DOHH2 (cell line): ENCODE results near the gene SLC10A4.

Experiments
- H3F3A ChIP-seq: fragments of 200-600 bp; sonication (generic), shearing (Covaris generic); 2 replicates; pipeline ENCODE4 v1.6.0; 2016; ENCODE audit warnings: antibody characterized with exemption, mild to moderate bottlenecking; ENCODE audit not compliant: control insufficient read depth, insufficient read depth
- H3K27ac ChIP-seq: fragments of 200-600 bp; sonication (generic); 2 replicates; pipeline ENCODE4 v1.5.1; 2014; ENCODE audit warnings: low read depth, mild to moderate bottlenecking, low read length, moderate library complexity
- H3K27me3 ChIP-seq: fragments of 200-600 bp; sonication (generic); 2 replicates; pipeline ENCODE4 v1.6.1; 2014; ENCODE audit warnings: mild to moderate bottlenecking, low read length, mixed read lengths; ENCODE audit not compliant: control insufficient read depth
- H3K36me3 ChIP-seq: fragments of 200-600 bp; sonication (generic); 2 replicates; pipeline ENCODE4 v1.6.1; 2014; ENCODE audit warnings: mild to moderate bottlenecking, low read length, moderate library complexity, mixed read lengths; ENCODE audit not compliant: control insufficient read depth
- H3K4me1 ChIP-seq: fragments of 200-600 bp; sonication (generic); 2 replicates; pipeline ENCODE4 v1.6.1; 2014; ENCODE audit warnings: mild to moderate bottlenecking, low read length, mixed read lengths; ENCODE audit not compliant: control insufficient read depth
- H3K4me2 ChIP-seq: fragments of 200-600 bp; sonication (generic); 2 replicates; pipeline ENCODE4 v1.6.0; 2014; ENCODE audit warnings: mild to moderate bottlenecking, low read length, moderate library complexity
- H3K4me3 ChIP-seq: fragments of 200-600 bp; sonication (generic); 2 replicates; pipeline ENCODE4 v1.5.1; 2014; ENCODE audit warnings: mild to moderate bottlenecking, low read length, mixed read lengths
- H3K79me2 ChIP-seq: fragments of 200-600 bp; sonication (generic); 2 replicates; pipeline ENCODE4 v1.6.1; 2014; ENCODE audit warnings: mild to moderate bottlenecking, low read length, mixed read lengths; ENCODE audit not compliant: control insufficient read depth
- H3K9me2 ChIP-seq: fragments of 200-600 bp; sonication (generic); replicated peaks from 2 replicates; pipeline ENCODE4 v1.6.1; 2014; ENCODE audit warnings: mild to moderate bottlenecking, low read length, mixed read lengths; ENCODE audit not compliant: control insufficient read depth
- H3K9me3 ChIP-seq: fragments of 200-600 bp; sonication (generic); 2 replicates; pipeline ENCODE4 v1.6.1; 2014; ENCODE audit warnings: antibody characterized with exemption, low read length, mixed read lengths; ENCODE audit not compliant: control insufficient read depth, insufficient read depth
- H4K20me1 ChIP-seq: fragments of 200-600 bp; sonication (generic); 2 replicates; pipeline ENCODE4 v1.6.0; 2014; ENCODE audit warnings: low read depth, mild to moderate bottlenecking, antibody characterized with exemption, low read length, moderate library complexity; ENCODE audit not compliant: control insufficient read depth, insufficient read depth
- EZH2phosphoT487 ChIP-seq: fragments of 200-600 bp; sonication (generic); IDR thresholded peaks from 2 replicates; pipeline ENCODE4 v1.6.1; 2017; ENCODE audit warnings: borderline replicate concordance, mild to moderate bottlenecking, antibody characterized with exemption, low read length, moderate library complexity, mixed read lengths
- TF ChIP-seq, protein P1 (sequence below): fragments of 200-600 bp; sonication (generic); IDR thresholded peaks from one replicate; pipeline ENCODE4 v1.5.1; 2014; ENCODE audit warnings: antibody characterized with exemption, mild to moderate bottlenecking, low read depth, low read length; ENCODE audit not compliant: poor library complexity, severe bottlenecking

SLC10A4 gene

DNA sequence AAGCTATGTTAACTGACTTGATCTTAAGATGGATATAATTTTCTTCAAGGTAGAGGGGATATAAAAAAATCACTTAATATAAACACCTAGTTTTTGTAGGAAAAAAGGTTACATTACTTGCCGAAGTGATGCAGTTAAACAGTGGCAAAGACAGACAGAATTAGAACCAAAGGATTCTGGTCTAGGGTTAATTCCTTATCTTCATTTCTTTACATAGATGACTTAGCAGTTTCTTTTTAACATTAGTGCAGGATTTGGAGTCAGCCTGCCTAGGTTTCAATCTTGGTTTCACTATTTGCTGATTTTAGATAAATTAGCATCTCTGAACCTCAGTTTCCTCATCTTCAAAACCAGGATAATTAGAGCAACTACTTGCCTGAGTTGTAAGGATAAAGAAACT is 21.2 kb downstream of the SLC10A4 start:
- Histone ChIP-seq H3K4me1 (no peaks in the 10 kb centered on the region), H3K9me2 (no peaks in the 10 kb centered on the region), H3K27ac (no peak overlapping the region), H3K79me2 (no peaks in the 10 kb centered on the region), H3F3A (no peaks in the 10 kb centered on the region), H3K27me3 (no peaks in the 10 kb centered on the region), H3K4me2 (no peak overlapping the region), H4K20me1 (no peaks in the 10 kb centered on the region), H3K36me3 (peaks cover 38% of the 10 kb centered on the region), H3K4me3 (no peak overlapping the region), H3K9me3 (no peaks in the 10 kb centered on the region)
- TF ChIP-seq, protein P1, sequence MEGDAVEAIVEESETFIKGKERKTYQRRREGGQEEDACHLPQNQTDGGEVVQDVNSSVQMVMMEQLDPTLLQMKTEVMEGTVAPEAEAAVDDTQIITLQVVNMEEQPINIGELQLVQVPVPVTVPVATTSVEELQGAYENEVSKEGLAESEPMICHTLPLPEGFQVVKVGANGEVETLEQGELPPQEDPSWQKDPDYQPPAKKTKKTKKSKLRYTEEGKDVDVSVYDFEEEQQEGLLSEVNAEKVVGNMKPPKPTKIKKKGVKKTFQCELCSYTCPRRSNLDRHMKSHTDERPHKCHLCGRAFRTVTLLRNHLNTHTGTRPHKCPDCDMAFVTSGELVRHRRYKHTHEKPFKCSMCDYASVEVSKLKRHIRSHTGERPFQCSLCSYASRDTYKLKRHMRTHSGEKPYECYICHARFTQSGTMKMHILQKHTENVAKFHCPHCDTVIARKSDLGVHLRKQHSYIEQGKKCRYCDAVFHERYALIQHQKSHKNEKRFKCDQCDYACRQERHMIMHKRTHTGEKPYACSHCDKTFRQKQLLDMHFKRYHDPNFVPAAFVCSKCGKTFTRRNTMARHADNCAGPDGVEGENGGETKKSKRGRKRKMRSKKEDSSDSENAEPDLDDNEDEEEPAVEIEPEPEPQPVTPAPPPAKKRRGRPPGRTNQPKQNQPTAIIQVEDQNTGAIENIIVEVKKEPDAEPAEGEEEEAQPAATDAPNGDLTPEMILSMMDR: no peak

DNA sequence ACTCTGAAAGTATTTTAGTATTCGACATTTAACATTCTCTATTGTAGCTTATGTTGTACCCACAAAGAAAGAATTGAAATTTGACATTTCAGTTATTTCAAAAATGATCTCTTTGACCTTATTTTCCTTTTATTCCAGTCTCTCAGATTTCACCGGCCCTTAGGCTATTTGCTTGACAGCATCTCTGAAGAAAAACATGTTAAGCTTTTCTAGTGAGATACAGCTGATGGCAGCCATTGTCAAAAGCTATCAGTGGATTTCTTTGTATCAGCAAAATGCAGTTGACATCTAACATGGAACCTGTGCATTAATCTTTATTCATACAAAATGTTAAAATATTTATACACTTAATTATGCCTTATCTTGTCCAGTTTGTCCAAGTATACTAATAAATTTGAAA is 23.6 kb downstream of the SLC10A4 start:
- Histone ChIP-seq H3F3A (no peaks in the 10 kb centered on the region), H3K36me3 (peaks cover 48% of the 10 kb centered on the region), H3K27ac (no peak overlapping the region), H4K20me1 (no peaks in the 10 kb centered on the region), H3K4me2 (no peak overlapping the region), H3K27me3 (no peaks in the 10 kb centered on the region), H3K9me2 (no peaks in the 10 kb centered on the region), H3K79me2 (no peaks in the 10 kb centered on the region), H3K9me3 (no peaks in the 10 kb centered on the region), H3K4me1 (no peaks in the 10 kb centered on the region), H3K4me3 (no peak overlapping the region)
- no peak for TF ChIP-seq EZH2phosphoT487
- TF ChIP-seq, protein P1: no peak

DNA sequence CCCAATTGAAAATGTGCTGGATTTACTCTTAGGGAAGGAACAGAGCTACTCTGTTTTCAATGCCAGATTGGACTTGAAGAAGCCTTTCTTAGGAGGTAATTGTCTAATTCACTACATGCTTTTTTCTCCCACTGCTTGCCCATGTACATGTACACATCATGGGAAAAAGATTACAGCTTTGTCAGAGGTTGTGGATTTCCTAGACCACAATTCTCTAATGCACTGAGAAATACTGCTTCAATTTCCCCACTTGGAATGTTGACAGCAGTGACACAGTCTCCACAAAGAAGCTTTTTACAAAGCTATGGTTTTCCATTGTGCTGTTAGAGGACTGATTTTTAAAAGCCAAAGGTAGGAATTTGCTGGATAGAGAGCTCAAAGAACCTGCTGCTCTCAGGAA is 26.4 kb downstream of the SLC10A4 start:
- Histone ChIP-seq H4K20me1 (no peaks in the 10 kb centered on the region), H3K4me3 (no peak overlapping the region), H3K9me2 (no peaks in the 10 kb centered on the region), H3K79me2 (no peaks in the 10 kb centered on the region), H3K36me3 (peaks cover 70% of the 10 kb centered on the region), H3F3A (no peaks in the 10 kb centered on the region), H3K4me2 (no peak overlapping the region), H3K27ac (no peak overlapping the region), H3K4me1 (no peaks in the 10 kb centered on the region), H3K27me3 (no peaks in the 10 kb centered on the region), H3K9me3 (no peaks in the 10 kb centered on the region)
- TF ChIP-seq, protein P1: no peak
- no peak for TF ChIP-seq EZH2phosphoT487

DNA sequence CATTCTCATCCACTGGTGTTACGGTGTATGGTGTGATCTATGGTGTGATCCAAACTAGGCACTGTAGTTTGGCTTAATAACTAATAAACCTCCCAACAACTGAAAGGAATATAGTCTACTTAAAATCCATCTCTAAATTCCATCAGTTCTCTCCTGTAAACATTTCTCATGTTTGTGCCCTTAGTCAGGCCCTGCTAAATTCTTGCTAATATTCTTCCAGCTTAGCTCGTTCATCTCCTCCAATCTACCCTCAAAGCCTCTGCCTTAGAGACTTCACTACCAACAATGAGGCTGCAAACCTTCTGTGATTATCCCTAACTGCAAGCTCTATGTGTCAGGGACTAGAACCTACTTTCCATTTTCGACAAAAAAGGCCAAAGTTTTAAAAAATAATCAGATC is 35.0 kb downstream of the SLC10A4 start:
- no peaks in the 10 kb centered on the region for H3F3A ChIP-seq
- TF ChIP-seq EZH2phosphoT487: no peak
- TF ChIP-seq, protein P1: no peak

More for the DNA sequence above, 35.0 kb downstream of the SLC10A4 start:
- Histone ChIP-seq H3K36me3 (peaks cover 65% of the 10 kb centered on the region), H3K27ac (no peak overlapping the region), H3K9me2 (no peaks in the 10 kb centered on the region), H3K9me3 (no peaks in the 10 kb centered on the region), H4K20me1 (no peaks in the 10 kb centered on the region), H3K27me3 (no peaks in the 10 kb centered on the region), H3K4me3 (no peak overlapping the region), H3K4me1 (no peaks in the 10 kb centered on the region), H3K4me2 (no peak overlapping the region), H3K79me2 (no peaks in the 10 kb centered on the region)
